Measurements from ENCODE around the gene TMEM63C.

Gene TMEM63C

GRCh38 chr14:77257700-77258099 lies 76.1 kb downstream of the TMEM63C start:
- no peak for TF ChIP-seq RARB (CRISPR knock-in tag; IDR thresholded peaks at IDR 0.05)
- TF ChIP-seq POU6F1 (CRISPR knock-in tag; IDR thresholded peaks at IDR 0.05; ENCODE audit: borderline replicate concordance, low read depth) = no peak
- no peak for TF ChIP-seq CREB5 (CRISPR knock-in tag; IDR thresholded peaks at IDR 0.05; ENCODE audit: low read depth)
- no peak for TF ChIP-seq CSRNP3 (CRISPR knock-in tag; IDR thresholded peaks at IDR 0.05)
- no peak for TF ChIP-seq ZNF70 (CRISPR knock-in tag; IDR thresholded peaks at IDR 0.05)
- TF ChIP-seq PPARA (CRISPR knock-in tag; IDR thresholded peaks at IDR 0.05; ENCODE audit: borderline replicate concordance) = no peak
- no peak for TF ChIP-seq ZFP3 (CRISPR knock-in tag; IDR thresholded peaks at IDR 0.05)
- no peak for ATAC-seq

- no peak for ATAC-seq
- no peak for TF ChIP-seq TOX (CRISPR knock-in tag; IDR thresholded peaks at IDR 0.05; ENCODE audit: borderline replicate concordance)
- TF ChIP-seq GLIS3 (CRISPR knock-in tag; IDR thresholded peaks at IDR 0.05) = no peak
- TF ChIP-seq TCF4 (CRISPR knock-in tag; IDR thresholded peaks at IDR 0.05; ENCODE audit: borderline replicate concordance) = no peak
- no peak for TF ChIP-seq ARNTL (CRISPR knock-in tag; IDR thresholded peaks at IDR 0.05; ENCODE audit: borderline replicate concordance, low read depth)
- no peak for TF ChIP-seq CREB5 (CRISPR knock-in tag; IDR thresholded peaks at IDR 0.05; ENCODE audit: low read depth)
- TF ChIP-seq CSRNP3 (CRISPR knock-in tag; IDR thresholded peaks at IDR 0.05) = no peak
- no peak for TF ChIP-seq PATZ1 (CRISPR knock-in tag; IDR thresholded peaks at IDR 0.05; ENCODE audit: borderline replicate concordance)
- TF ChIP-seq RARB (CRISPR knock-in tag; IDR thresholded peaks at IDR 0.05) = no peak
- TF ChIP-seq CSDC2 (CRISPR knock-in tag; IDR thresholded peaks at IDR 0.05) = no peak
- TF ChIP-seq ESRRG (CRISPR knock-in tag; IDR thresholded peaks at IDR 0.05) = no peak
- TF ChIP-seq ZFP30 (CRISPR knock-in tag; IDR thresholded peaks at IDR 0.05) = no peak
- TF ChIP-seq ISL1 (CRISPR knock-in tag; IDR thresholded peaks at IDR 0.05) = no peak
- TF ChIP-seq BACH2 (CRISPR knock-in tag; IDR thresholded peaks at IDR 0.05; ENCODE audit: borderline replicate concordance) = no peak
Observed at GRCh38 chr14:77258566-77258965, 77.0 kb downstream of the TMEM63C start.

GRCh38 chr14:77259025-77259715 lies 77.6 kb downstream of the TMEM63C start:
- no peak for ATAC-seq
- TF ChIP-seq TOX (CRISPR knock-in tag; IDR thresholded peaks at IDR 0.05; ENCODE audit: borderline replicate concordance) (no peak), ZNF8 (CRISPR knock-in tag; IDR thresholded peaks at IDR 0.05) (no peak), RARB (CRISPR knock-in tag; IDR thresholded peaks at IDR 0.05) (no peak), OSR1 (CRISPR knock-in tag; IDR thresholded peaks at IDR 0.05) (no peak), PPARA (CRISPR knock-in tag; IDR thresholded peaks at IDR 0.05; ENCODE audit: borderline replicate concordance) (no peak), ZNF565 (CRISPR knock-in tag; conservative IDR thresholded peaks at IDR 0.05; ENCODE audit: low read depth) (no peak), CSRNP3 (CRISPR knock-in tag; IDR thresholded peaks at IDR 0.05) (no peak), POU6F1 (CRISPR knock-in tag; IDR thresholded peaks at IDR 0.05; ENCODE audit: borderline replicate concordance, low read depth) (no peak), CREB5 (CRISPR knock-in tag; IDR thresholded peaks at IDR 0.05; ENCODE audit: low read depth) (no peak), TCF4 (CRISPR knock-in tag; IDR thresholded peaks at IDR 0.05; ENCODE audit: borderline replicate concordance) (no peak), ISL1 (CRISPR knock-in tag; IDR thresholded peaks at IDR 0.05) (no peak), SNAI2 (CRISPR knock-in tag; IDR thresholded peaks at IDR 0.05) (no peak)
